Activated B cell treated with CpG ODN at 0.5 μM for 24 hours (primary cell): ENCODE results near the gene GAGE12D. TPM values are rescaled to one million over a fixed set of nuclear protein-coding genes. Genes with fewer than 3 reads are reported as not detected.
"Not testable (repeated sequence)": the region's sequence is repeated elsewhere in the genome, so short reads cannot be mapped to it uniquely, and the experiment has no call there.

Experiments used
- ATAC-seq: fragments of 200-7000 bp; cut with Tn5 transposase; one replicate; pipeline ENCODE4 v1.10.0; 2021; ENCODE audit warnings: low read depth, mild to moderate bottlenecking, moderate library complexity
- CTCF ChIA-PET: fragments of 350-600 bp; sonication (Branson Sonifier 250); formaldehyde crosslinking; loops from one replicate; lab custom pipeline; 2021; ENCODE audit warnings: antibody characterized with exemption; lab: Charles Lee
- POLR2A ChIA-PET: fragments of 350-600 bp; sonication (Branson Sonifier 250); formaldehyde crosslinking; loops from one replicate; lab custom pipeline; 2021; ENCODE audit warnings: antibody characterized with exemption; lab: Charles Lee
- DNase-seq: peaks from one replicate; pipeline ENCODE4 v3.0.0; 2022
- H3K27ac Mint-ChIP-seq: one replicate; pipeline ENCODE4 v1.8.0; 2020; ENCODE audit warnings: mixed read lengths
- H3K27me3 Mint-ChIP-seq: one replicate; pipeline ENCODE4 v1.8.0; 2021; ENCODE audit warnings: mixed read lengths
- H3K36me3 Mint-ChIP-seq: one replicate; pipeline ENCODE4 v1.8.0; 2021; ENCODE audit warnings: low read depth, mixed read lengths
- H3K4me1 Mint-ChIP-seq: one replicate; pipeline ENCODE4 v1.8.0; 2021; ENCODE audit warnings: mixed read lengths
- H3K4me3 Mint-ChIP-seq: one replicate; pipeline ENCODE4 v1.8.0; 2020; ENCODE audit warnings: mild to moderate bottlenecking, mixed read lengths
- H3K9me3 Mint-ChIP-seq: one replicate; pipeline ENCODE4 v1.8.0; 2020; ENCODE audit warnings: mixed read lengths
- intact Hi-C: fragments of 100-400 bp; cut with micrococcal nuclease; formaldehyde crosslinking; loops from one replicate; pipeline ENCODE4 v1.15.1; 2024
- total RNA-seq: library from RNA; stranded (reverse); gene quantifications from 2 replicates; pipeline ENCODE4 v1.2.3, GENCODE V29; 2022

Gene GAGE12D
- not detected in 2 replicates for total RNA-seq

- H3K27ac Mint-ChIP-seq, H3K9me3 Mint-ChIP-seq, H3K4me3 Mint-ChIP-seq, DNase-seq, H3K4me1 Mint-ChIP-seq, POLR2A ChIA-PET, H3K27me3 Mint-ChIP-seq, intact Hi-C loops, CTCF ChIA-PET, H3K36me3 Mint-ChIP-seq, ATAC-seq: not testable (repeated sequence)
These were observed at the start of gene GAGE12D for GRCh38 chrX:49541433-49541832. Gene GAGE12D, plus strand, starts transcription at chrX:49541733. Its CDS starts 1,155 bp downstream, at chrX:49542888.

GRCh38 chrX:49531877-49532276 lies 9.7 kb upstream of the GAGE12D start, which contains the start of gene GAGE12C:
Gene GAGE12C, plus strand, starts transcription at chrX:49532177. Its CDS starts 1,155 bp downstream, at chrX:49533332.
- H3K27ac Mint-ChIP-seq, H3K4me1 Mint-ChIP-seq, POLR2A ChIA-PET, H3K27me3 Mint-ChIP-seq, CTCF ChIA-PET, H3K36me3 Mint-ChIP-seq, DNase-seq, intact Hi-C loops, H3K4me3 Mint-ChIP-seq, H3K9me3 Mint-ChIP-seq, ATAC-seq: not testable (repeated sequence)

- H3K9me3 Mint-ChIP-seq, H3K27me3 Mint-ChIP-seq, H3K4me3 Mint-ChIP-seq, intact Hi-C loops, ATAC-seq, DNase-seq, H3K4me1 Mint-ChIP-seq, H3K36me3 Mint-ChIP-seq, CTCF ChIA-PET, H3K27ac Mint-ChIP-seq, POLR2A ChIA-PET: not testable (repeated sequence)
These were observed 9.5 kb downstream of the GAGE12D start, which contains the start of gene GAGE12E for GRCh38 chrX:49550989-49551388. Gene GAGE12E, plus strand, starts transcription at chrX:49551289. Its CDS starts 1,155 bp downstream, at chrX:49552444.

GRCh38 chrX:49560542-49560941 lies 19.0 kb downstream of the GAGE12D start, which contains the start of gene GAGE12F:
Gene GAGE12F, plus strand, starts transcription at chrX:49560842. Its CDS starts 1,155 bp downstream, at chrX:49561997.
- H3K9me3 Mint-ChIP-seq, POLR2A ChIA-PET: not testable (repeated sequence)

GRCh38 chrX:49568728-49569127 lies 27.2 kb downstream of the GAGE12D start:
- intact Hi-C loops, H3K9me3 Mint-ChIP-seq: not testable (repeated sequence)

More at GRCh38 chrX:49560542-49560941, 19.0 kb downstream of the GAGE12D start, which contains the start of gene GAGE12F:
- intact Hi-C loops, H3K27me3 Mint-ChIP-seq, DNase-seq, ATAC-seq, CTCF ChIA-PET, H3K27ac Mint-ChIP-seq, H3K4me1 Mint-ChIP-seq, H3K4me3 Mint-ChIP-seq, H3K36me3 Mint-ChIP-seq: not testable (repeated sequence)

GRCh38 chrX:49569152-49569551 lies 27.6 kb downstream of the GAGE12D start:
- POLR2A ChIA-PET, H3K27me3 Mint-ChIP-seq, H3K4me3 Mint-ChIP-seq, H3K36me3 Mint-ChIP-seq, H3K27ac Mint-ChIP-seq, CTCF ChIA-PET, H3K9me3 Mint-ChIP-seq, DNase-seq, H3K4me1 Mint-ChIP-seq, intact Hi-C loops, ATAC-seq: not testable (repeated sequence)

More at GRCh38 chrX:49568728-49569127, 27.2 kb downstream of the GAGE12D start:
- H3K36me3 Mint-ChIP-seq, CTCF ChIA-PET, H3K4me1 Mint-ChIP-seq, H3K27me3 Mint-ChIP-seq, DNase-seq, ATAC-seq, POLR2A ChIA-PET, H3K4me3 Mint-ChIP-seq, H3K27ac Mint-ChIP-seq: not testable (repeated sequence)

- CTCF ChIA-PET, H3K27ac Mint-ChIP-seq, ATAC-seq, H3K4me3 Mint-ChIP-seq, H3K4me1 Mint-ChIP-seq, H3K36me3 Mint-ChIP-seq, POLR2A ChIA-PET, DNase-seq, H3K9me3 Mint-ChIP-seq, H3K27me3 Mint-ChIP-seq, intact Hi-C loops: not testable (repeated sequence)
These were observed 28.6 kb downstream of the GAGE12D start, which contains the start of gene GAGE12G for GRCh38 chrX:49570100-49570499. Gene GAGE12G, plus strand, starts transcription at chrX:49570400. Its CDS starts 1,155 bp downstream, at chrX:49571555.

- ATAC-seq, H3K9me3 Mint-ChIP-seq, H3K4me3 Mint-ChIP-seq, H3K27ac Mint-ChIP-seq, H3K27me3 Mint-ChIP-seq, DNase-seq, H3K36me3 Mint-ChIP-seq, CTCF ChIA-PET, POLR2A ChIA-PET, intact Hi-C loops, H3K4me1 Mint-ChIP-seq: not testable (repeated sequence)
These were observed 38.1 kb downstream of the GAGE12D start, which contains the start of gene GAGE12H for GRCh38 chrX:49579649-49580048. Gene GAGE12H, plus strand, starts transcription at chrX:49579949. Its CDS starts 1,155 bp downstream, at chrX:49581104.

- H3K27me3 Mint-ChIP-seq, DNase-seq, H3K4me1 Mint-ChIP-seq, H3K9me3 Mint-ChIP-seq, CTCF ChIA-PET, H3K36me3 Mint-ChIP-seq, H3K4me3 Mint-ChIP-seq, POLR2A ChIA-PET, ATAC-seq, intact Hi-C loops, H3K27ac Mint-ChIP-seq: not testable (repeated sequence)
These were observed 47.7 kb downstream of the GAGE12D start, which contains the start of gene GAGE2A for GRCh38 chrX:49589196-49589595. Gene GAGE2A, plus strand, starts transcription at chrX:49589496. Its CDS starts 1,155 bp downstream, at chrX:49590651.

GRCh38 chrX:49589769-49590478 lies 48.4 kb downstream of the GAGE12D start:
- intact Hi-C loops, H3K4me1 Mint-ChIP-seq: not testable (repeated sequence)

GRCh38 chrX:49590488-49590887 lies 49.0 kb downstream of the GAGE12D start:
- H3K27me3 Mint-ChIP-seq, H3K4me1 Mint-ChIP-seq, H3K4me3 Mint-ChIP-seq, H3K36me3 Mint-ChIP-seq, intact Hi-C loops, POLR2A ChIA-PET, ATAC-seq, H3K9me3 Mint-ChIP-seq, CTCF ChIA-PET, H3K27ac Mint-ChIP-seq, DNase-seq: not testable (repeated sequence)

More at GRCh38 chrX:49589769-49590478, 48.4 kb downstream of the GAGE12D start:
- H3K27ac Mint-ChIP-seq, H3K9me3 Mint-ChIP-seq, POLR2A ChIA-PET, H3K36me3 Mint-ChIP-seq, CTCF ChIA-PET, DNase-seq, H3K27me3 Mint-ChIP-seq, ATAC-seq, H3K4me3 Mint-ChIP-seq: not testable (repeated sequence)
